WI38 (cell line): ENCODE measurements around the gene ULBP1.
"Not testable (repeated sequence)": the region's sequence is repeated elsewhere in the genome, so short reads cannot be mapped to it uniquely, and the experiment has no call there.

Experiments used
- H3K4me3 ChIP-seq: 2 replicates; pipeline ENCODE4 v1.5.1; 2011; ENCODE audit warnings: low read depth, mild to moderate bottlenecking, control low read depth, low read length
- CTCF ChIP-seq: IDR thresholded peaks from 2 replicates; pipeline ENCODE4 v1.5.1; 2012; ENCODE audit warnings: low read depth, mild to moderate bottlenecking, control low read depth, low read length

Gene ULBP1

DNA sequence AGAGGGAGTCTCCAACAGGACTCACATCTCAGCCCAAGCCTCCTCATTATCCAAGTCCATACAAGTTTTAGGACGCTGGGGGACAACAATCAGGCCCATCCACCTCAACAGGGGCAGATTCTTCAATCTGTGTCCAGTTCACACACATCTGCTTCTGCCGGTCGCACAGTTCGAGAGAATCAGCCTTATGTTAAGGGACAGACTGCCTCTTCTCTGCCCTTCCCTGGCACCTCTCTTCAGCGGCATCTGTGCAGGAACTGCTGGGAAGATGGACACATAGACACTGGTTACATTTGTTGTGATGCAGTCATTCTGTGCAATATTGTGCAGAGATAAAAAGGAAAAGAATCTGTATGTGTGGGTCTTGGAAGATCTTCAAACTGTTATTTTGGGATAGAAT is 21.0 kb downstream of the ULBP1 start:
- H3K4me3 ChIP-seq = no peak overlapping the region
- no peak for TF ChIP-seq CTCF

- no peak overlapping the region for H3K4me3 ChIP-seq
- no peak for TF ChIP-seq CTCF
Observed at GRCh38 chr6:149985481-149985937, 21.8 kb downstream of the ULBP1 start.

DNA sequence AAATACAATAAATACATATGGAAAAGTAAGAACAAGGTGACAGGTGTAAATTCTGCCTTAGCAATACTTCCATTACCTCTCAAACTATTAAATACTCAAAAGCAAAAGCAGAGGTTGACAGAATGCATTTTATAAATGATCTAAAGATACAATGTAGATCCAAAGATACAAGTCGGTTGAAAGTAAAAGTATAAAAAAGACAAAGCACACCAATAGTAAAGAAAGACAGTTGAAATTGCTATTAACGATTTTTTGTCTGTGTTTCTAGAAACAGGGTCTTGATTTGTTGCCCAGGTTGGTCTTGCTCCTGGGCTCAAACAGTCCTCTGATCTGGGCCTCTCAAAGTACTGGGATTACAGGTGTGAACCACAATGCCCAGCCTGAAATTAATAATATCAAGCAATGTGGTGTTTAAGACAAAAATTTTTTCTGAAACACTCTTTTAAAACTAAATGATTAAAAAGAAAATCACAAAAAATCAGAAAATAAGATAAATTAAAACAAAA is 23.9 kb downstream of the ULBP1 start:
- H3K4me3 ChIP-seq = no peak overlapping the region
- TF ChIP-seq CTCF = no peak

GRCh38 chr6:149988550-149989346 is 25.0 kb downstream of the ULBP1 start:
- no peak for TF ChIP-seq CTCF
- no peak overlapping the region for H3K4me3 ChIP-seq

DNA sequence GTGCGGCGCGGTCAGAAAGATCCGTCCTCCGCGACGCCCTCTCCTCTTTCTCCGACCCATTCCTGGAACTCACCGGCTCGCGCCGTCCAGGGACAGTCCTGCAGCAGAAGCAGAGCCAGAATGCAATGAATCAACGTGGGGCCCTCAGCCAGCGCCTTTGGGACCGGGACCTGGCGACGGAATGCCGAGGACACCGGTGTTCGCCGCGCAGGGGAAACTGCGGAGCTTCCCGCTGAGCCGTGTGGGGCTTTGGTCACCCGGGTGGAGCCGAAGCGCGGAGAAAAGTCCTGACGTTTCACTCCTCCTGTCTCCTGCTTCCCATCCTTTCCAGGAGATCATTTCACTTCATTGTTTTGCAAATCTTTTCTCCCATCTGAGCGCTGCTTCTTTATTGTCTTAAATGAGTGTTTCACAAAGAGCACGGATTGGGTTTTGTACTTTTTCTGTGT is 26.5 kb downstream of the ULBP1 start:
- H3K4me3 ChIP-seq = peak overlapping the region; percentile 43

GRCh38 chr6:149990661-149991471 is 27.1 kb downstream of the ULBP1 start:
- no peak for TF ChIP-seq CTCF
- peak overlapping the region; percentile 43 for H3K4me3 ChIP-seq

More for the DNA sequence above, 26.5 kb downstream of the ULBP1 start:
- no peak for TF ChIP-seq CTCF

DNA sequence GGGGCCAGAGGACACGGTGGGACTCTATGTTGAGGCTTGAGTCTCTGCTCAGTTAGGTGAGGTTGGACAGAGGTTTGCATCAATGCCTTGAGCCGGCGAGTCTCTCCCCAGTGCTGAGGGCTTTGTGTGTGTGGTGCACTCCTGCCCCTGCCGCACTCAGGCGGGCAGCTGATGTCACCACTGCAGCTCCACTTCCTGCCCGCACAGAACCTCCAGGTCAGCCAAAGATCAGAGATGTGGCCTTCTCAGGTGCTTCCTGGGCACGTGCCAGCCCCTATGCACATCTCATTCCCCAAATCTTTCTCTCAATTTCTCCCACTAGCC is 27.7 kb downstream of the ULBP1 start:
- H3K4me3 ChIP-seq = not testable (repeated sequence)
